Upper lobe of left lung (tissue), 6 donors: ENCODE measurements around the gene ZNF385B. TPM values are rescaled to one million over a fixed set of nuclear protein-coding genes. Genes with fewer than 3 reads are reported as not detected.
"Not testable (repeated sequence)": the region's sequence is repeated elsewhere in the genome, so short reads cannot be mapped to it uniquely, and the experiment has no call there.

Experiments used
- ATAC-seq, 2 donors: fragments of 200-7000 bp; cut with Tn5 transposase; one replicate each; pipeline ENCODE4 v1.9.1; 2022; ENCODE audit warnings: mild to moderate bottlenecking in 2 of 2, moderate library complexity in 2 of 2; ENCODE audit not compliant: low FRiP score in 2 of 2
- DNase-seq, 2 donors: peaks; one replicate each; pipeline ENCODE4 v3.0.0-alpha.2; 2019 to 2020
- H3K27ac ChIP-seq, 4 donors: fragments of 200-600 bp; sonication (generic); one replicate each; pipeline ENCODE4 v1.5.1; 2016 to 2019
- H3K27me3 ChIP-seq, 4 donors: fragments of 200-600 bp; sonication (generic); one replicate each; pipeline ENCODE4 v1.5.1; 2017 to 2019
- H3K36me3 ChIP-seq, 4 donors: fragments of 200-600 bp; sonication (generic); one replicate each; pipeline ENCODE4 v1.5.1; 2016 to 2019
- H3K4me1 ChIP-seq, 4 donors: fragments of 200-600 bp; sonication (generic); one replicate each; pipeline ENCODE4 v1.5.1; 2018 to 2019
- H3K4me3 ChIP-seq, 4 donors: fragments of 200-600 bp; sonication (generic); one replicate each; pipeline ENCODE4 v1.5.1; 2017 to 2019; ENCODE audit warnings: mild to moderate bottlenecking in 2 of 4, moderate library complexity in 1 of 4
- H3K9me3 ChIP-seq, 4 donors: fragments of 200-600 bp; sonication (generic); one replicate each; pipeline ENCODE4 v1.5.1; 2018 to 2019
- EP300 ChIP-seq, 4 donors: sonication (generic); formaldehyde crosslinking; IDR thresholded peaks; one replicate each; pipeline ENCODE4 v1.5.1; 2017; ENCODE audit warnings: antibody characterized with exemption in 4 of 4, control low read depth in 2 of 4
- POLR2A ChIP-seq, 4 donors: fragments of 450-650 bp; IDR thresholded peaks; one replicate each; pipeline ENCODE4 v1.5.1; 2016 to 2017; ENCODE audit warnings: antibody characterized with exemption in 4 of 4, mild to moderate bottlenecking in 2 of 4
- POLR2AphosphoS5 ChIP-seq, 2 donors: sonication (generic); formaldehyde crosslinking; IDR thresholded peaks; one replicate each; pipeline ENCODE4 v1.5.1; 2017; ENCODE audit warnings: antibody characterized with exemption in 2 of 2
- WGBS, 2 donors: methylation state at CpG; one replicate each; pipeline ENCODE4 v1.1.5; 2017 to 2018; 5-methylcytosine and 5-hydroxymethylcytosine counted together
- total RNA-seq, 6 donors: library from RNA; depleted of rRNA in 4 of 6; stranded (reverse); fragments of >200 nt in 4 of 6; gene quantifications; one replicate each; pipeline versions ENCODE4 v1.1.0 to v1.2.1, GENCODE V29; 2016 to 2021
- TF ChIP-seq, protein P1 (sequence below), 6 experiments: fragments of 450-650 bp in 4 of 6; fragments of 200-600 bp in 2 of 6; sonication (generic) in 2 of 6; IDR thresholded peaks; one replicate each; pipeline ENCODE4 v1.5.1; 2016 to 2019; ENCODE audit warnings: antibody characterized with exemption in 6 of 6
- donor health status: DM: no; HTN: no; CAD: no; lungs with moderate emphysema.
- donor health status: DM: no; HTN: yes; CAD: no; lungs with severe emphysema.

The ZNF385B gene
- total RNA-seq, 6 donors from 2014 or later = 22.1 to 93.5 (median 40.2) TPM

- Histone ChIP-seq H3K27ac (no peak overlapping the region), H3K36me3 (no peaks in the 10 kb centered on the region), H3K4me1 (no peaks in the 10 kb centered on the region), H3K27me3 (no peaks in the 10 kb centered on the region), H3K4me3 (no peak overlapping the region), H3K9me3 (no peaks in the 10 kb centered on the region)
- DNase-seq = no peak
- TF ChIP-seq EP300 (IDR thresholded peaks at IDR 0.05) = no peak
- TF ChIP-seq POLR2AphosphoS5 (IDR thresholded peaks at IDR 0.05) = no peak
- TF ChIP-seq, protein P1, sequence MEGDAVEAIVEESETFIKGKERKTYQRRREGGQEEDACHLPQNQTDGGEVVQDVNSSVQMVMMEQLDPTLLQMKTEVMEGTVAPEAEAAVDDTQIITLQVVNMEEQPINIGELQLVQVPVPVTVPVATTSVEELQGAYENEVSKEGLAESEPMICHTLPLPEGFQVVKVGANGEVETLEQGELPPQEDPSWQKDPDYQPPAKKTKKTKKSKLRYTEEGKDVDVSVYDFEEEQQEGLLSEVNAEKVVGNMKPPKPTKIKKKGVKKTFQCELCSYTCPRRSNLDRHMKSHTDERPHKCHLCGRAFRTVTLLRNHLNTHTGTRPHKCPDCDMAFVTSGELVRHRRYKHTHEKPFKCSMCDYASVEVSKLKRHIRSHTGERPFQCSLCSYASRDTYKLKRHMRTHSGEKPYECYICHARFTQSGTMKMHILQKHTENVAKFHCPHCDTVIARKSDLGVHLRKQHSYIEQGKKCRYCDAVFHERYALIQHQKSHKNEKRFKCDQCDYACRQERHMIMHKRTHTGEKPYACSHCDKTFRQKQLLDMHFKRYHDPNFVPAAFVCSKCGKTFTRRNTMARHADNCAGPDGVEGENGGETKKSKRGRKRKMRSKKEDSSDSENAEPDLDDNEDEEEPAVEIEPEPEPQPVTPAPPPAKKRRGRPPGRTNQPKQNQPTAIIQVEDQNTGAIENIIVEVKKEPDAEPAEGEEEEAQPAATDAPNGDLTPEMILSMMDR (IDR thresholded peaks at IDR 0.05) = no peak
- no peak for TF ChIP-seq POLR2A (IDR thresholded peaks at IDR 0.05)
- 42 to 65% methylated on average over 2 of the region's 2 CpGs for WGBS, 2 donors
- no peak for ATAC-seq
Observed at GRCh38 chr2:179645047-179645446, 216.4 kb downstream of the ZNF385B start.

GRCh38 chr2:179642462-179642861 is 218.9 kb downstream of the ZNF385B start:
- TF ChIP-seq POLR2A (IDR thresholded peaks at IDR 0.05) = no peak
- no peak for TF ChIP-seq EP300 (IDR thresholded peaks at IDR 0.05)
- TF ChIP-seq, protein P1 (IDR thresholded peaks at IDR 0.05) = no peak
- TF ChIP-seq POLR2AphosphoS5 (IDR thresholded peaks at IDR 0.05) = no peak
- Histone ChIP-seq H3K4me3 (no peak overlapping the region), H3K27ac (no peak overlapping the region), H3K4me1 (peaks cover 0 to 2% (median 0%) of the 10 kb centered on the region in 4 donors), H3K27me3 (no peaks in the 10 kb centered on the region), H3K36me3 (no peaks in the 10 kb centered on the region), H3K9me3 (no peaks in the 10 kb centered on the region)
- ATAC-seq (no peak), DNase-seq (no peak)
- 88 to 91% methylated on average over 2 of the region's 2 CpGs for WGBS, 2 donors

DNA sequence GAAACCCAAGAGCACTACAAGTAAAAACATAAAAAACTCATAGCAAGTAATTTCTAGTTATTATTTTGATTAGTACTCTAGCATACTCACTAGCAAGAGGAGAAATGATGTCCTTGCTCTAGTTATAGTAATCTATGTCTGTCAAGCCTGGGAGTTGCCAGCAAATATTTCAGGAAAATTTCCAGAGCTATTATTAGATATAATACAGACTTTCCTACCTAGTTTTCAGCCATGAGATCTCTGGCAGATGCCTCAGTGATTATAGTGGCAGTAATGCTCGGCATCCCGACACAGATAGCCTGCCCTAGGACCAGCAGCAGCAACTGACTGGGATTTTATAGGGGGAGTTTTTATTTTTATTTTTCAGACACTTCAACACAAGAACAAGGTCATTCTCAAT is 224.4 kb downstream of the ZNF385B start:
- Histone ChIP-seq H3K9me3 (no peaks in the 10 kb centered on the region), H3K27me3 (no peaks in the 10 kb centered on the region), H3K4me3 (no peak overlapping the region), H3K4me1 (peaks cover 0 to 5% (median 3%) of the 10 kb centered on the region in 4 donors), H3K27ac (no peak overlapping the region), H3K36me3 (no peaks in the 10 kb centered on the region)
- DNase-seq (no peak), ATAC-seq (no peak)
- 63 to 88% methylated on average over 2 of the region's 2 CpGs for WGBS, 2 donors
- TF ChIP-seq, protein P1 (IDR thresholded peaks at IDR 0.05) = no peak
- TF ChIP-seq POLR2A (IDR thresholded peaks at IDR 0.05) (no peak), POLR2AphosphoS5 (IDR thresholded peaks at IDR 0.05) (no peak), EP300 (IDR thresholded peaks at IDR 0.05) (no peak)

DNA sequence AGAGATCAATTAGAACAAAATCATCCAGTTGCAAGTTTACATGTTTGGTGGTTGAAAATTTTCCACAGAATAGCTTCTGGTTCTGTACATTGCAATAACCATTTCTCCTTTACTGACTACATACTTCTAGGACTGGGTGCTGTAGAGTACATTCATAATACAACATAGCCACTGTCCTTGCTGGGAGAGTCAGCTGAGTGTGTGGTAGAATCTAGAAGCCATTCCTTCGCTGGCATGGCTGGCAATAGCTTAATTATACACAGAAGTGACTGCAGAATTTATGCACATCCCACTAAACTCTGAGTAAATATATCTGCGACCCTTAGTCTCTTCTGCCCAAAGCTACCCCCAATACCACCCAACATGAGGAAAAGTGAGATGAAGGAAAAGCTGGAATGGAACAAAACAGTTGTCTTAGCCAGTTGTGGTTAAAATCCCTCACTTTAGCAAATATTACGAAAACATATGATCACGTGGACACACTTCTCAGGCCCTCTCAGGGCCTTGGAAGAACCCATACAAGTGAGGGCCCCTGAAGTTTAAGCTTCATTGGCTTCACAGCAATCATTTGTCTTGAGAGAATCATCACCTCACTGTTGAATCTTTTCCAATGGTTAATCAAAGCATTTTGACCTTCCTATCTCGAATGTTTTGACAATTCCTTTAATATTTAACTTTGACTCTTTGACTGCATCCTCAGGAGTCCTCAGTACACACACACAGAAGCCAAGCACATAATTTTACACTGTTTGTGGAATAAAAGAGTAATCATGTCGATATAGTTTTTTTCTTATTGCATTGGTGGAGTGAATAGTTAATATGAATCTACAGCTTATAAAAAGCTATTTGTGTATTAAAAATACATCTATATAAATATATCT is 225.1 kb downstream of the ZNF385B start:
- TF ChIP-seq EP300 (IDR thresholded peaks at IDR 0.05) = no peak
- TF ChIP-seq, protein P1 (IDR thresholded peaks at IDR 0.05) = no peak
- no peak for TF ChIP-seq POLR2AphosphoS5 (IDR thresholded peaks at IDR 0.05)
- no peak for TF ChIP-seq POLR2A (IDR thresholded peaks at IDR 0.05)
- ATAC-seq (no peak), DNase-seq (no peak)
- no peak overlapping the region for H3K4me3 ChIP-seq
- H3K36me3 ChIP-seq = no peaks in the 10 kb centered on the region
- WGBS, 2 donors = 66 to 68% methylated on average over 6 of the region's 6 CpGs
- no peaks in the 10 kb centered on the region for H3K9me3 ChIP-seq
- H3K27ac ChIP-seq = no peak overlapping the region
- no peaks in the 10 kb centered on the region for H3K27me3 ChIP-seq
- peaks cover 0 to 5% (median 3%) of the 10 kb centered on the region in 4 donors for H3K4me1 ChIP-seq

DNA sequence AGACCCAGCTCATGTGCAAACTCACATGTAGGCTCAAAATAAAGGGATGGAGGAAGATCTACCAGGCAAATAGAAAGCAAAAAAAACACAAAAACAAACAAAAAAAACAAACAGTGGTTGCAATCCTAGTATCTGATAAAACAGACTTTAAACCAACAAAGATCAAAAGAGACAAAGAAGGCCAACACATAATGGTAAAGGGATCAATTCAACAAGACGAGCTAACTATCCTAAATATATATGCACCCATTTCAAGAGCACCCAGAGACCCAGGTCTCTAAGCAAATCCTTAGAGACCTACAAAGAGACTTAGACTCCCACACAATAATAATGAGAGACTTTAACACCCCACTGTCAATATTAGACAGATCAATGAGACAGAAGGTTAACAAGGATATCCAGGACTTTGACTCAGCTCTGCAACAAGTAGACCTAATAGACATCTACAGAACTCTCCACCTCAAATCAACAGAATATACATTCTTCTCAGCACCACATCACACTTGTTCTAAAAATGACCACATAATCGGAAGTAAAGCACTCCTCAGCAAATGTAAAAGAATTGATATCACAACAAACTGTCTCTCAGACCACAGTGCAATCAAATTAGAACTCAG is 229.5 kb downstream of the ZNF385B start:
- H3K27me3 ChIP-seq, ATAC-seq, H3K4me1 ChIP-seq, H3K9me3 ChIP-seq, DNase-seq, H3K36me3 ChIP-seq, H3K4me3 ChIP-seq, H3K27ac ChIP-seq: not testable (repeated sequence)
- 61 to 78% methylated on average over 2 of the region's 2 CpGs for WGBS, 2 donors

DNA sequence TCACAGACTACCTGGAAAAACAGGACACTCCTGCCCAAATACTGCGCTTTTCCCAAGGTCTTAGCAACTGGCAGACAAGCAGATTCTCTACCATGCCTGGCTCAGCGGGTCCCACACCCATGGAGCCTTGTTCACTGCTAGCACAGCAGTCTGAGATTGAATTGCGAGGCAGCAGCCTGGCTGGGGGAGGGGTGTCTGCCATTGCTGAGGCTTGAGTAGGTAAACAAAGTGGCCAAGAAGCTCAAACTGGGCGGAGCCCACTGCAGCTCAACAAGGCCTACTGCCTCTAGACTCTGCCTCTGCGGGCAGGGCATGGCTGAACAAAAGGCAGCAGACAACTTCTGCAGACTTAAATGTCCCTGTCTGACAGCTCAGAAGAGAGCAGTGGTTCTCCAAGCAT is 231.6 kb downstream of the ZNF385B start:
- peak in 1 of 2 donors; percentile 35 for DNase-seq
- WGBS, 2 donors = 93% methylated on average over 5 of the region's 5 CpGs; no CpG with 5 or more reads in 1 of the 2 donors
- not testable (repeated sequence) for H3K36me3 ChIP-seq, H3K4me3 ChIP-seq, H3K4me1 ChIP-seq, ATAC-seq, H3K27me3 ChIP-seq, H3K27ac ChIP-seq, H3K9me3 ChIP-seq
